ENCODE data around the gene TRIB2.

DNA sequence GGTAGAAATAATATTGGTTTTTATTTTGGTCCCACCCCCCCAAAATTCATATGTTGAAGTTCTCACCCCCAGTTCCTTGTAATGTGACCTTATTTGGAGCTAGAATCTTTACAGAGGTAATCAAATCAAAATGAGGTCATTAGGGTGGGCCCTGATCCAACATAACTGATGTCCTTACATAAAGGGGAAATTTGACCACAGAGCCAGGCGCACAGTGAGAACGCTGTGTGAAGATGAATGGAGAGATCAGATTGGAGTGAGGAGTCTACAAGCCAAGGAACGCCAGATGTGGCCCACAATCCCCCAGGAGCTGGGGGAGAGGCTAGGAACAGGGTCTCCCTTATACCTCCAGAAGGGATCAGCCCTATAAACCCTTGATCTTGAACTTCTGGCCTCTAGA lies 31.6 kb upstream of the TRIB2 start:
- no peak for TF ChIP-seq PAF1 (CRISPR knock-in tag; IDR thresholded peaks at IDR 0.05)
- TF ChIP-seq SIN3A (IDR thresholded peaks at IDR 0.05; ENCODE audit: borderline replicate concordance, low read depth, low read length) = no peak
- TF ChIP-seq NFE2 (CRISPR knock-in tag; IDR thresholded peaks at IDR 0.05) = no peak
- TF ChIP-seq MYC (CRISPR knock-in tag; IDR thresholded peaks at IDR 0.05; ENCODE audit: borderline replicate concordance) = no peak
- TF ChIP-seq, protein P1, sequence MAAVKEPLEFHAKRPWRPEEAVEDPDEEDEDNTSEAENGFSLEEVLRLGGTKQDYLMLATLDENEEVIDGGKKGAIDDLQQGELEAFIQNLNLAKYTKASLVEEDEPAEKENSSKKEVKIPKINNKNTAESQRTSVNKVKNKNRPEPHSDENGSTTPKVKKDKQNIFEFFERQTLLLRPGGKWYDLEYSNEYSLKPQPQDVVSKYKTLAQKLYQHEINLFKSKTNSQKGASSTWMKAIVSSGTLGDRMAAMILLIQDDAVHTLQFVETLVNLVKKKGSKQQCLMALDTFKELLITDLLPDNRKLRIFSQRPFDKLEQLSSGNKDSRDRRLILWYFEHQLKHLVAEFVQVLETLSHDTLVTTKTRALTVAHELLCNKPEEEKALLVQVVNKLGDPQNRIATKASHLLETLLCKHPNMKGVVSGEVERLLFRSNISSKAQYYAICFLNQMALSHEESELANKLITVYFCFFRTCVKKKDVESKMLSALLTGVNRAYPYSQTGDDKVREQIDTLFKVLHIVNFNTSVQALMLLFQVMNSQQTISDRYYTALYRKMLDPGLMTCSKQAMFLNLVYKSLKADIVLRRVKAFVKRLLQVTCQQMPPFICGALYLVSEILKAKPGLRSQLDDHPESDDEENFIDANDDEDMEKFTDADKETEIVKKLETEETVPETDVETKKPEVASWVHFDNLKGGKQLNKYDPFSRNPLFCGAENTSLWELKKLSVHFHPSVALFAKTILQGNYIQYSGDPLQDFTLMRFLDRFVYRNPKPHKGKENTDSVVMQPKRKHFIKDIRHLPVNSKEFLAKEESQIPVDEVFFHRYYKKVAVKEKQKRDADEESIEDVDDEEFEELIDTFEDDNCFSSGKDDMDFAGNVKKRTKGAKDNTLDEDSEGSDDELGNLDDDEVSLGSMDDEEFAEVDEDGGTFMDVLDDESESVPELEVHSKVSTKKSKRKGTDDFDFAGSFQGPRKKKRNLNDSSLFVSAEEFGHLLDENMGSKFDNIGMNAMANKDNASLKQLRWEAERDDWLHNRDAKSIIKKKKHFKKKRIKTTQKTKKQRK (IDR thresholded peaks at IDR 0.05; ENCODE audit: low read length) = no peak
- no peak for TF ChIP-seq TRIM24 (CRISPR knock-in tag; IDR thresholded peaks at IDR 0.05)
- TF ChIP-seq, protein P2, sequence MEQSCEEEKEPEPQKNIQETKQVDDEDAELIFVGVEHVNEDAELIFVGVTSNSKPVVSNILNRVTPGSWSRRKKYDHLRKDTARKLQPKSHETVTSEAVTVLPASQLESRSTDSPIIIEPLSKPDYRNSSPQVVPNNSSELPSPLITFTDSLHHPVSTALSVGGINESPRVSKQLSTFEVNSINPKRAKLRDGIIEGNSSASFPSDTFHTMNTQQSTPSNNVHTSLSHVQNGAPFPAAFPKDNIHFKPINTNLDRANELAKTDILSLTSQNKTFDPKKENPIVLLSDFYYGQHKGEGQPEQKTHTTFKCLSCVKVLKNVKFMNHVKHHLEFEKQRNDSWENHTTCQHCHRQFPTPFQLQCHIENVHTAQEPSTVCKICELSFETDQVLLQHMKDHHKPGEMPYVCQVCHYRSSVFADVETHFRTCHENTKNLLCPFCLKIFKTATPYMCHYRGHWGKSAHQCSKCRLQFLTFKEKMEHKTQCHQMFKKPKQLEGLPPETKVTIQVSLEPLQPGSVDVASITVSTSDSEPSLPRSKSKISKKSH (CRISPR knock-in tag; IDR thresholded peaks at IDR 0.05; ENCODE audit: borderline replicate concordance) = no peak
- TF ChIP-seq ZNF841 (CRISPR knock-in tag; IDR thresholded peaks at IDR 0.05; ENCODE audit: borderline replicate concordance) = no peak
- no peak for TF ChIP-seq ZSCAN22 (CRISPR knock-in tag; IDR thresholded peaks at IDR 0.05)
- no peak for TF ChIP-seq ZNF121 (CRISPR knock-in tag; IDR thresholded peaks at IDR 0.05)
